Heart right ventricle (tissue), 16 donors: ENCODE data around the gene LGSN. TPM values are rescaled to one million over a fixed set of nuclear protein-coding genes. Genes with fewer than 3 reads are reported as not detected.

Experiments
- ATAC-seq, 8 donors: fragments of 200-7000 bp; cut with Tn5 transposase; one replicate each; pipeline ENCODE4 v1.9.1; 2020; ENCODE audit warnings: mild to moderate bottlenecking in 8 of 8, moderate library complexity in 8 of 8, moderate number of reproducible peaks in 1 of 8
- DNase-seq, 2 donors: peaks; one replicate each; pipeline ENCODE4 v3.0.0-alpha.2; 2020
- H3K27ac ChIP-seq, 10 donors: fragments of 200-600 bp; sonication (generic) in 2 of 10; one replicate each; pipeline versions ENCODE4 v1.5.0 to v1.8.0; 2020 to 2022; ENCODE audit warnings: mild to moderate bottlenecking in 3 of 10
- H3K27me3 ChIP-seq, 7 donors: fragments of 200-600 bp; one replicate each; pipeline ENCODE4 v1.8.0; 2021 to 2022; ENCODE audit warnings: mild to moderate bottlenecking in 2 of 7
- H3K36me3 ChIP-seq, 9 donors: fragments of 200-600 bp; sonication (generic) in 1 of 9; one replicate each; pipeline versions ENCODE4 v1.5.0 to v1.8.0; 2020 to 2022; ENCODE audit warnings: mild to moderate bottlenecking in 2 of 9
- H3K4me1 ChIP-seq, 9 donors: fragments of 200-600 bp; sonication (generic) in 1 of 9; one replicate each; pipeline versions ENCODE4 v1.5.0 to v1.8.0; 2020 to 2022; ENCODE audit warnings: mild to moderate bottlenecking in 4 of 9
- H3K4me3 ChIP-seq, 10 donors: fragments of 200-600 bp; sonication (generic) in 2 of 10; one replicate each; pipeline versions ENCODE4 v1.5.0 to v1.8.0; 2020 to 2022; ENCODE audit warnings: mild to moderate bottlenecking in 7 of 10, moderate library complexity in 2 of 10
- H3K9me3 ChIP-seq, 11 donors: fragments of 200-600 bp in 10 of 11; sonication (generic) in 2 of 11; one replicate each; pipeline versions ENCODE4 v1.5.0 to v1.8.0; 2013 to 2022; ENCODE audit warnings: mild to moderate bottlenecking in 2 of 11, control low read depth in 1 of 11, moderate library complexity in 1 of 11
- CTCF ChIP-seq, 9 donors: fragments of 200-600 bp; sonication (generic) in 2 of 9; IDR thresholded peaks; one replicate each; pipeline versions ENCODE4 v1.5.0 to v1.8.0; 2021 to 2022; ENCODE audit warnings: antibody characterized with exemption in 9 of 9, mild to moderate bottlenecking in 5 of 9, moderate library complexity in 1 of 9
- WGBS, 2 donors: extraction: QIAGEN DNeasy Blood & Tissue Kit; methylation state at CpG; one replicate each; pipeline ENCODE4 v1.1.7; 2013; ENCODE audit warnings: inconsistent platforms in 1 of 2; 5-methylcytosine and 5-hydroxymethylcytosine counted together
- intact Hi-C, 10 donors: fragments of 100-400 bp; cut with DNase I; formaldehyde crosslinking; loops; one replicate each; pipeline versions ENCODE4 v1.11.1 to v1.14.2; 2022
- polyA plus RNA-seq, 2 donors: library from polyadenylated mRNA; stranded (reverse); fragments of 200-250 nt; gene quantifications; one replicate each; pipeline ENCODE4 v1.2.3, GENCODE V29; 2013
- total RNA-seq, 10 donors: library from RNA; stranded (reverse); fragmentation: NEBNext Ultra II Directional in 3 of 10; extraction: Animal tissue kit (Norgen Biotek cat#: 25700) in 3 of 10; gene quantifications; one replicate each; pipeline versions ENCODE4 v1.2.1 to v1.2.4, GENCODE V29; 2021 to 2023
- donor health status: Arrhythmogenic right ventricular cardiomyopathy.
- donor health status: ischemic (EF 13 %, LVEDD 7.1; RV severe dilation, severe dysfunction).
- donor health status: healthy with polysubstance abuse.
- donor health status: DM: no; HTN: yes; CAD: no.
- donor health status: DM: no; HTN: no; CAD: no.
- donor health status: ischemic (EF 25% LVEDD 6.9; RV normal size, moderate dysfunction).
- donor health status: ischemic (EF 25% LVEDD 5.7; RV mildly dilated, moderate dysfunction).
- donor health status: healthy.
- donor health status: DM: yes; HTN: yes; CAD: no.
- donor health status: Ischemic cardiomyopathy.
- donor health status: ischemic (EF 35%, LVEDD 5.7; RV mildly dilated, moderate dysfunction).
- donor health status: nonischemic (EF 11% LVEDD 7.7; RV severe dilation, severe dysfunction).
- donor health status: DM: yes; HTN: yes; CAD: no.
- donor health status: PGD.
- donor health status: ischemic (EF 29% LVEDD 5.4; RV normal size, mild dysfunction).
- donor health status: nonischemic (EF 23%, LVEDD 6.1; RV moderate dilation, normal function).

LGSN gene
- total and polyA plus RNA-seq, 12 donors, result not detected

GRCh38 chr6:63267828-63268227, 52.0 kb downstream of the LGSN start:
- no peak for DNase-seq
- H3K4me1 ChIP-seq, result no peaks in the 10 kb centered on the region
- no peak for TF ChIP-seq CTCF (IDR thresholded peaks at IDR 0.05)
- no peak overlapping the region for H3K4me3 ChIP-seq
- WGBS, 2 donors, result 31 to 39% methylated on average over 1 of the region's 1 CpG
- no peaks in the 10 kb centered on the region for H3K27me3 ChIP-seq
- no peaks in the 10 kb centered on the region for H3K36me3 ChIP-seq
- intact Hi-C loops, result no loop called here
- no peak overlapping the region for H3K27ac ChIP-seq
- no peaks in the 10 kb centered on the region for H3K9me3 ChIP-seq
- no peak for ATAC-seq

DNA sequence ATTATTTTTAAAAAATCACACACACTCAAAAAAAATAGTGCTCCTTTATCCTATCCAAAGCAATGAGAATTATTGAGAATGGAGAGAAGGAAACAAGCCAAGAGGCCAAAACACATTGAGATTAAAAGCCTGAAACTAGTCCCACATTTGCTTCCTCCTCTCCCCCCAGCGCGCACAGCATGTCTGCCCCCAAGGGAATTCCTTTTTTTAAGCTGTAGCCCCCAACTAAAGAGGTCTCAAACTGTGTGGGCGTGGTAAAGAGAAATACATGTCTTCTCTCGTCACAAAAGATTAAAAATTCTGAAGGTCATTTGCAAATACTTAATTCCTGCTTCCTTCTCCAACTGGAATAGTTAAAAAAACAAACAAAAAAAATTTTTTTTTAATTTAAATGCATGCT, 52.7 kb downstream of the LGSN start:
- H3K4me3 ChIP-seq, result no peak overlapping the region
- no peaks in the 10 kb centered on the region for H3K27me3 ChIP-seq
- no peak for ATAC-seq
- intact Hi-C loops, result no loop called here
- H3K36me3 ChIP-seq, result no peaks in the 10 kb centered on the region
- no peaks in the 10 kb centered on the region for H3K9me3 ChIP-seq
- H3K27ac ChIP-seq, result no peak overlapping the region
- H3K4me1 ChIP-seq, result no peaks in the 10 kb centered on the region
- 55 to 62% methylated on average over 4 of the region's 4 CpGs for WGBS, 2 donors
- DNase-seq, result no peak
- no peak for TF ChIP-seq CTCF (IDR thresholded peaks at IDR 0.05)

DNA sequence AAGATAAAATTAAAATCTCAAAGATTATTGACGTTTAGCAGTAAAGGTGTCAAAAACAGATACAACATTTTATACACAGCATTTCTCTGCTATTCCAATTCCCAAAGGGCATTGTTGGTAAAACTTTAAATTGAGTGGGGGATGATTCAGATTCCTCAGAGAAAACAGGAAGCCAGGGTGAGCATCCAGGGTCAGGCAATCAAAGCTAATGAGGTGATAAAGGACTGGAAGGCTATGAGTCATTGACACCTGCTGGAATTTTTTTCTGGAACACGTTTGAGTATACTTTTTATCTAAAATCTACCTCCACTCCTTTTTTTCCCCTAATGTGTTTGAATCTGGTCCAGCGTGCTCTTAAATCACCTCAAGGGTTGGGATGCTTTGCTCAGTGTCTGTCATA, 56.3 kb downstream of the LGSN start:
- TF ChIP-seq CTCF (IDR thresholded peaks at IDR 0.05), result no peak
- Histone ChIP-seq H3K4me1 (no peaks in the 10 kb centered on the region), H3K27me3 (no peaks in the 10 kb centered on the region), H3K9me3 (no peaks in the 10 kb centered on the region), H3K4me3 (no peak overlapping the region), H3K27ac (no peak overlapping the region), H3K36me3 (no peaks in the 10 kb centered on the region)
- WGBS, 2 donors, result 20 to 27% methylated on average over 3 of the region's 3 CpGs
- intact Hi-C loops, result no loop called here
- DNase-seq (no peak), ATAC-seq (no peak)

DNA sequence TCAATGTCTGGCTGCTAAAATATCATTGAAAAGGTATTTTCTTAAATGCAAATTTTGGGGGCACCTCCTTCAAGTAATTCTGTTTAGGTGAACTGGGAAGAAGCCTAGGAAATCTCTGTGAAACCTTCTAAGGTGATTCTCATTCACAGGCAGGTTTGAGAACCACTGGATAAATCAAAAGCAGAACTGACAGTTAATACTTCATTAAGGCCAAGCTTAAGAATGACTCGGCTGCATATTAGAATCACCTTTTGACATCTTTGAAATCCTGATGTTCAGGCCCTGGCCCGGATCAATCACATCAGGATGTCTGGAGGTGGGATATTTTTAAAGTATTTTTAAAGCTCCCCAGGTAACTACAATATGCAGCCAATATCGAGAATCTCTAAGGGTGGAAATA, 58.0 kb downstream of the LGSN start:
- ATAC-seq (no peak), DNase-seq (no peak)
- no peaks in the 10 kb centered on the region for H3K36me3 ChIP-seq
- no peaks in the 10 kb centered on the region for H3K4me1 ChIP-seq
- no peak overlapping the region for H3K27ac ChIP-seq
- no peak for TF ChIP-seq CTCF (IDR thresholded peaks at IDR 0.05)
- H3K27me3 ChIP-seq, result no peaks in the 10 kb centered on the region
- H3K9me3 ChIP-seq, result no peaks in the 10 kb centered on the region
- no peak overlapping the region for H3K4me3 ChIP-seq
- intact Hi-C loops, result no loop called here
- 66 to 71% methylated on average over 3 of the region's 3 CpGs for WGBS, 2 donors

DNA sequence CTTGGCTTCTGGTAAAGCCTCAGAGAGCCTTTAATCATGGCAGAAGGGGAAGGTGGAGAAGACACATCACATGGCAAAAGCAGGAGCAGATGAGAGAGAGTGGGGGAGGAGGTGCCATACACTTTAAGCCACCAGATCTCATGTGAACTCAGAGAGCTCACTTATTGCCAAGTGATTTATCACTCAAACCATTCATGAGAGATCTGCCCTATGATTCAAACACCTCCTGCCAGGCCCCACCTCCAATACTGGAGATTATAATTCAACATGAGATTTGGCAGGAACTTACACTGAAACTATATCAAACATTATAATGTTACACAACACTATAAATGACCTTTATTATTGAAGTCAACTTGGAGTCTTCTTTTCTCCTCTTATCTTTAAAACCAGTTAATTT, 60.6 kb downstream of the LGSN start:
- no peak for TF ChIP-seq CTCF (IDR thresholded peaks at IDR 0.05)

More for the DNA sequence above, 60.6 kb downstream of the LGSN start:
- intact Hi-C loops, result no loop called here
- Histone ChIP-seq H3K4me3 (no peak overlapping the region), H3K4me1 (no peaks in the 10 kb centered on the region), H3K9me3 (peaks cover 0 to 2% (median 0%) of the 10 kb centered on the region in 11 donors), H3K27me3 (no peaks in the 10 kb centered on the region), H3K27ac (no peak overlapping the region), H3K36me3 (no peaks in the 10 kb centered on the region)
- ATAC-seq (no peak), DNase-seq (no peak)
